Activated CD8-positive, alpha-beta memory T cell treated with anti-CD3 and anti-CD28 coated beads for 1 hour (primary cell): ENCODE data around the gene MSRB3.
"Not testable (repeated sequence)": the region's sequence is repeated elsewhere in the genome, so short reads cannot be mapped to it uniquely, and the experiment has no call there.

Source experiments
- DNase-seq, 2 donors: peaks; one replicate each; pipeline ENCODE4 v3.0.0-alpha.2; 2020; ENCODE audit warnings: low read depth in 1 of 2; ENCODE audit errors: extremely low read depth in 1 of 2

The MSRB3 gene

DNA sequence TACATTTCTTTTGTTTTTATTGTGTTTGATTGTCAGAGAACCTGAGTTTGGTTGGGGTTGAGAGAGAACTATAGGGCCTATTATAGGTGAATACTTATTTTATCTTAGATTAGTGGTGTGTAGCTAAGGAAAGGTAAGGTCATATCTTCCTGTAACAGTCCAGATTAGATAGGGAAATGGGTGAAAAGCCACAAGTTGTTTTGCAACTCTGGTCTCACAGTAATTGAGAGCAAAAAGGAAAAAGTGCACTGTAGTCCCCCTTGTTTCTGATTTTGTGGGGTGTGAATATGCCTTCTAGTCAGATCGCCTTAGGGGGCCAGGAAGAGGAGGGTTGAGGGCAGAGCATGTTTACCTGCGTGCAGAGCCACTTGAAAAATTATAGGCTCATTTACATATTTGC, 8.9 kb downstream of the MSRB3 start:
- no peak for DNase-seq

DNA sequence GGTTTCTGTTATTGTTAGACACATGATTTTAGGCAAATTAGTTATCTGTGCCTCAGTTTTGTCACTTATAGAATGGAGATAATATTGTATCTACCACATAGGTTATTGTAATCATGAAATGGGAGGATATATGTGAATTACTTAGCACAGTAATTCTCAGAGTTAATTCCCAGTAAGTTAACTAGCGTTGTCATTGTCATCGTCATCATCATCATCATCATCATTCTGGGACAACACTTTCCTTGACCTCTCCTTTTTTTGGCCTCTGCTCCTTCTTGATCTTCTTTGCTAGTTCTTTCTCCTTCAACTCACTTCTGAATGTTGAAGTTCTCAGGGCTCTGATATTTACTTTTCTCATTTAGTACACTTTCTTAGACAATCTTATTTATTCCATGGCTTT, 13.8 kb downstream of the MSRB3 start:
- DNase-seq = no peak

DNA sequence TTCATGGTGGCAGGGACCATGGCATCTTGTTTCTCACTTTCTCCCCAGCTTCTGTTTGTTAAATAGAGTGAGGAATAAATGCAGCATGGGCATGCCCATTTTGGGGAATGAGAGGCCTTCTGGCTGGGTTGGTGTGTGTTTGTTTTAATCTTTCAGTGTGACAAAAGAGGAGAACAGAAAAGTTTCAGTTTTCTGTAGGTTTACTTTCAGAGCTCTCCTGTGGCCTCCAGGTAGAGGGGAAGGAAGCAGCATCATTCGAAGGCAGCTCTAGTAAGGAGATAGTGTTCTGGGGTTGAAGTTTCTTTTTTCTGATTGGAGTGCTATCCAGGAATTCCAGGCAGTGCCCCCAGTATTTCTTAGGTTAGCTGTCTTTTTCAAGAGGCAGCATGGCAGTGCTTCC, 15.3 kb downstream of the MSRB3 start:
- no peak for DNase-seq

DNA sequence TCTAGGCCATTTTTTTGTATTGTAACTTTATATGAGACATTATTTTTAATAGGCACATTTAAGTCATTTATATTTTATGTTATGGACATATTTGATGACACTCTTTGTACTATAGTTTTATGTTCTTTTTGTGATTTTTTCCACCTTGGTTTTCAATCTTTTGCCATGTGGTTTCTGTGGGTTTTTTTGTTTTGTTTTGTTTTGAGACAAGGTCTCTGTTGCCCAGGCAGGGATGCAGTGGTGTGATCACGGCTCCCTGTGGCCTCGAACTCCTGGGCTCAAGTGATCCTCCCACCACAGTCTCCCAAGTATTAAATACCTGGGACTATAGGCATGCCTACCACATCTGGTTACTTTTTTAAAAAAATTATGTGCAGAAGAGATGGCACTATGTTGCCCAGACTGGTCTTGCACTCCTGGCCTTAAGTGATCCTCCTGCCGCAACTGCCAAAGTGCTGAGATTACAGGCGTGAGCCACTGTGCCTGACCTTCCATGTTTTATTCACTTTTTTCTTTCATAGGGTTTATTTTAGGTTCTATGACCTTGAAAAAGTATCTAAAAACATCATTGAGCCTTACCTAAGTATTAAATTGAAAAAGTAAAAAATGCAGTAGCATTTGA, 16.3 kb downstream of the MSRB3 start:
- DNase-seq = no peak

DNA sequence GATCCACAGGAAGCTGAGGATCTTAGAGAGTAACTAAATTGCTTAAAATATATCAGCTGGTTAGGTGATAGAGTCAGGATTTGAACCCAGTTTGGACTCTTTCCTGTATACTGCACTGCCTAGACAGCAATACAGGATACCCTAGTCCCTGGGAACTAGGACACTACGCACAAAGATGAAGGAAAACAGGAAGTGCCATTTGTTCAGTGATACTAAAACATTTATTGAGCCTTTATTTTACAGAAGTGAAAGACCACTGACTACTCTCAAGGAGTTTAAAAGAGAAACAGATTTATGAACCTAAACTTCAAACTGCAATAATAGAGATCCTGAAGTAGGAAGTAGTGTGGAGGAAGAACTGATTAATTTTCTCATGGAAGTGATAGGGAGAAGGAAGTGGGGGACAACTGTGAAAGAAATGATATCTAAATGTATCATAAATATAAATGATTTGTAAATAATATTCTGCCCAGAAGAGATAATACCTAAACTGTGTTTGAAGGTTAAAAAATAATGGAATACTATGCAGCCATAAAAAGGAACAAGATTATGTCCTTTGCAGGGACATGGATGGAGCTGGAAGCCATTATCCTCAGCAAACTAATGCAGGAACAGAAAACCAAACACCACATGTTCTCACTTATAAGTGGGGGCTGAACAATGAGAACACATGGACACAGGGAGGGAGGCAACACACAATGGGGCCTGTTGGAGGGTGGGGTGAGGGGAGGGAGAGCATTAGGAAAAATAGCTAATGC, 18.2 kb downstream of the MSRB3 start:
- no peak for DNase-seq

DNA sequence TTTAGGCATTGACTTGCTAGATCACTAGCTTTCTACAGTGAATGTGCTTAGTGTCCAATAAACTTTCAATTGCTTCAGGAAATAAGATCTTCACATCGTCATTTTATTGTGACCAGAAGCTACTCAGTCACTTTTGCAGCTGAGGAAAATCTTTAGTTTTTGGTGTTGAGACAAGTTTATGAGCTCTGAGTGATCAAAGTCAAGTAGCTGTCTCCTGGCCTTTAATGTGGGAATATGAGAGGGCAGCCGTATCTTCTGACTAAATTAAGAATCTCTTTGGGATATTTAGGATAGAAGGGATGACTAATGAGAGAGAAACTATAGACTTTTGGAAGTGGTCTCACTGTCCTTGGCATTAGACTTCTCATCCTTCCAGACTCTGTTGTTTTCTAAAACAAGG, 21.6 kb downstream of the MSRB3 start:
- no peak for DNase-seq

DNA sequence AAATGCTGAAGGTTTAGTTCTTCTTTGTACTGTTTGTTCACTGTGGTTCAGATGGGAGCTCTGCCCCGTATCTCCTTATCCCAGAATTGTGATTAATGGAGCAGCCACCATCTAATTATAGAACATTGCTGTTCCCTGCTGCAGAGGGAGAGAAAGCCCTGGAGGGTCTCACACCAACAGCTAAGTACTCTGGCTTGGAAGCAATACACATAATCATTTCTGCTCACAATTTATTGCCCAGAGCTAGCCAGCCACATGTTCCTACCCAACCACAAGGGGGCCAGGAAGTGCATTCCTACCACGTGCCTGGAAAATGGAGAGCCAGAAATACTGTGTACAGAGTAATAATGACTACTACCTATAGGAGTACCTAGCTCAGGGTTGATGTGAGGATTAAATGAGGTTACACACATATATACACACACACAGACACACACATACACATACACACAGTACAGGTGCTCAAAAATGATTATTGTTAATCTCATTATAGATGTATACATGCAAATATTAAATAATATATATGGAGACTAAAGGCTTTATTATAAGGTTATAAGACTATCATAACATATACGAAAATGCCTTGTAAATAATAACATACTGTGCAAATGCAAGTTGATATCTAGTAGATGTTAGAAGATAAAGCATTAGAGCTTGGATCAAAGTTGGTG, 22.3 kb downstream of the MSRB3 start:
- no peak for DNase-seq

DNA sequence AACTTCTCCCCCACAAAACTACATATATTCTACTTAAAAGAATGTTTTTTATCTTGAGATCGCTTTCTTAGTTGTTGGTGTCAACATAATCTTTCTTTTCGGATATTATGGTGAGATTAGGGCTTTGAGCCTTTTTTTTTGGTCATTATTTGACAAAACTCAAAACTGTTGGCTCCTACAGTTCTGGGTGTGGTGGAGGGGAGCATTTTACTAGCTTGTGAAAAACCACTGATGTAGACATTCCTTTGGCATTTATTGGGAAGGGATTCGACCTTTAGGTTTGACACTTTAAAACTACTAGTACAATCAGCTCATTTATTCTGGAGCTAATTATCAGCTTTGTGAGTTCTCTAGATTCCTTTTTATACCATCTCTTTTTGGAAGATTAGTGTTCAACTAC, 24.4 kb downstream of the MSRB3 start:
- no peak for DNase-seq

DNA sequence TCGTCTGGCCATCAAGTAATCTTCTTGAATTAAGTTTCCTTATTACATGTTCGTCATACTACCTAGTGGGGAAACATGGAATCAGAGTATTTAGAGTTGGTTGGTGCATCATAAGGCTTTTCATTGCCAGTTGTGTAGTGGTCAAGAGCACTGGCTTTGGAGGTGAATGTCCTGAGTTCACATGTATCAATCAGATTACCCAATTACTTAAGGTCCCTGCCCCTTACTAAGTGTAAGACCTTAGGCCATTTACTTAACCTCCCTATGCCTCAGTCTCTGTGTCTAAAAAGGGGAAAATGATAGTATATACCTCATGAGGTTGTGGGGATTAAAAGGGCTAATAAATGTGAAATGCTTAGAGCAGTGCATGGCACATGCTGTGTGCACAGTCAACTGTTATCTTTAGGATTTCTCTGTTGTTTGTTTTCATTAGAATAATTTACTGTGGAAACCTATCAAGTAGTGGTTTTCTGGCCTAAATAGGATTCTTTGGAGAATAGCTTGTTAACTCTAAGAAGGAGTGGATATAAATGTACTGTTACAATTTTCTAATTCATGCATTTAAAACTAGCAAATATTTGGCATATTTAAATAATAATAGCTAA, 27.0 kb downstream of the MSRB3 start:
- DNase-seq = no peak

DNA sequence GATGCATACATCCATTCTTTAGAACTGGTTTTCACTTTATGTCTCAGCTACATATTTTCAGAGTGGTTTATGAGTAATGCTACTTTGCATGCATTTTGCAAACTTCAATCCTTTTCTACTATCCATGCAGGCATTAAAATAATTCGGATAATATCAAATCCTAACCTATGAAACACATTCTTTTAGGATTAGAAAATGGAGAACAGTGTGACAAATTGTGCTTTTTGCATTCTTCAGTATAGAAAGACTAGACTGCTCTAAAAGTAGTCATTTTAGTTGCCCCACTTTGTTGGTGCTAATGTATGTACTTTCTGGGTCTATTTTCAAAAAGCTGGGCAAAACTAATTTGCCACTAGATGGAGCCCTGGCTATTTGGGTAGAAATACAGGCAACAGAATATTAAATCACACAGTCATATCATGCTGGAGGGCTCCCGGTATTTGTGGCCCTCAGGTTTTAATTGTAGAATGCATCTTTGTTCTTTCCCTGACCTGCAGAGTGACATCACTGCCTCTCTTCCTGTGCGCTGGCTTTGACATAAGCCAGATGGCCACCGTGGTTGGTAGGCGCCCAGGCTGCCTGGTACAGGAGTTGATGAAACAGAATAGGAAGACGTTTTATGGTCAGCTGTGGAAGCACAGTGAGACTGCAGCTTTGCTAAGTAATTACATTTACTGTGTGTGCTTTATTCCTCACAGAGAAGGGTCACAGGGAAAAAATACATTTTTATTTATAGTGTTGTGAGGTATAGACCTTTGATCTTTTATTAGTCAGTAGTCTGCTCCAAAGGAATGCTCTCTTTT, 28.1 kb downstream of the MSRB3 start:
- DNase-seq = no peak

DNA sequence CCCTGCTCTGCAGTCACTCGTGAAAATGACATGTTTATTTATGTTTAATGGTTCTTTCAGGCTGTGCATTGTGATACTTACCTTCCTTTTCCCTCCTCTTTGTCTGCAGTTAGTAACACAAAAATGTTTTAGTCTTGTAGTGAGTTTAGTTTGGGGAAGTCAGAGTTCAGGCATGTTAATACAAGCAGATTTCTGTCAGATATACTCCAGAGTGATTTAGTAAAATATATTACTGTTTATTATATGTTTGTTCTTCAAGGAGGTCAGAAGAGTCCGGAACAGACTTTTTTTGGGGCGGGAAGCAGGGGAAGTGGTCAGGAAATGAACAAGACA, 28.7 kb downstream of the MSRB3 start:
- DNase-seq = no peak

DNA sequence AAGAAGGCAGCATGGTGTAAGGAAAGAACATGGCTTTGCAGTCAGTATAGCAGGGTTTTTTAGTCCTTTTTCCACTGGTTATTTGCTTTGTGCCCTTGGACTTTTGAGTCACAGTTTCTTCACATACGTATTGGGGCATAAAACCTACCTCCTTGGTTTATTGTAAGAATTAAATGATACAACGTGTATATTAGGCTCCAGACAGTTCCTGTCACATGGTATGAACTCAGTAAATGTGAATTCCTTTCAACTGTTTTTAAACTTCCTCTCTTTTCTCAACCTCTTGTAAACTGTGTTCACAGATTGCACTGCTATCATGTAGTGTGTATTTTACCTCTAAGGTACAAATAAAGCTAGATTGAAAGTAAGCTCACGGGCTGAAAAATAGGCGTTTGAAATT, 29.5 kb downstream of the MSRB3 start:
- DNase-seq = no peak

DNA sequence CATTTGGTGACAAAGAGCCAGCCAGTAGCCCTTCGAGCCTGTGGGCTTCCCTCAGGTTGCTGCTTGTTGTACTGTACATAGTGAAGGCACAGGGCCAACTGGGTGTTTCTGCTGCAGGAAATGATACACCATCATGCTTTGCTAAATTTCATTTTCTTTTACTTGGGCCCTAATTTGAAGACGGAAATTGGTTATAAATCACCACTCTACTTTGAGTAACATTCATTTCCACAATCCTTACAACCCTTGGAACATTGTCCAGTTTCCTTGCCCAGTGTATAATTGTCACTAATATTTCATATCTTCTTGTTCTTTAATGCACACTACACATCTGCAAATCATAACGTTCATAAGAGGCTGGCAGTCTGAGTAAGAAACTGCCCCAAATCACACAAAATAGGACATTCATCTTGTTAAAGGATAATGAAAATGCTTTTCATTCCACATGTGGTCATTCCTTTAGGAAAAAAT, 30.2 kb downstream of the MSRB3 start:
- no peak for DNase-seq

DNA sequence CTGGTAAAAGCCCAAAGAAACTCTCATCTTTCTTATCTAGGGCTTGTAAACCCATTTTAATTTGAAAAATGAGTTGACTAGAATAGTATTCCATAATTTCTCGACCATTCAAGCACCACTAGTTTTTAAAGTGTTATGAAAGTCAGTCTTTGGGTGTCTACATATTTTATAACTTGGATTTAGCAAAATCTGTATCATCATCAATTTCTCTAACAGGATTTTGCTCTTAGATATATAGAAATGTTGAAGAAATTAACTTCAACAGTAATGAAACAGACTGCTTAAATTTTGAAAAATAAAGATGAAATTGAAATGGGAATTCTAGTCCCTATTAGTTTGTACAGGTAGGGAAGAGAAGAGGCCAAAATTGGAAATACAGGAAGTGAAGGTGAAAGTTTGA, 32.8 kb downstream of the MSRB3 start:
- DNase-seq = no peak

DNA sequence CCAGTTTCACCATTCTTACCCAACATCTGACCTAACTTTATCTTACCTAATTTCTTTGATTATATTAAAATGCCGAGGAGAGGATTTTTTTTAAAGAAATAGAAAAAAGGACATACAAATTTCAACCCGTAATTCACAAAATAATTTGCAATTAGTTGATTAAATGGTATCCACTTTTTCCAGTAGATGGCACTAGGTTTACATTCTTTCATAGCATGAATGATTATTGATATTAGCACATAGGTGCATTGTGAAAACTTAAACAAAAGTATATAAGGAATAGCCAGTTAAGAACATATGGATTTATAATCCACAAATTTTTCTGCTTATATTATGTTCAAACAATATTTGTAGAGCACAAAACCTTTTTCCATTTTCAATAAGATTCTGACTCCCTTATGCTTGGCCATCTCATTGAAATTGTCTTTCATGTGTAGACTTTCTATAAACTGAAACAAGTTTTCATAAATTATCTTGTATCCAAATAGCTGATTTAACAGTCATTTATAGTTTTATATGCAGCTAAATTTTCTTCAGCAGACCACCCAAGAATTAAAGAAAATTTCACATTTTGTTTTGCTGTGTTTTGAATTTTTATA, 35.3 kb downstream of the MSRB3 start:
- DNase-seq = no peak

DNA sequence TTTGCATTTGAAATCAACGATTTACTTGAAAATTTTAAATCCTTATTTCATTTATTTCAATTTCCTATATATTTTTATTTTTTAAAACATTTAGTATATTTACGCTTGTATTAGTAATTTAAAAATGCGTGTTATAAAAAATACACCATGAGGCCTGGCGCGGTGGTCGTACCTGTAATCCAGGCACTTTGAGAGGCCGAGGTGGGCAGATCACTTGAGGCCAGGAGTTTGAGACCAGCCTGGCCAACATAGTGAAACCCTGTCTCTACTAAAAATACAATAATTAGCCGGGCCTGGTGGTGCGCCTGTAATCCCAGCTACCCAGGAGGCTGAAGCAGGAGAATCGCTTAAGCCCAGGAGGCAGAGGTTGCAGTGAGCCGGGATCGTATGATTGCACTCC, 36.8 kb downstream of the MSRB3 start:
- not testable (repeated sequence) for DNase-seq

DNA sequence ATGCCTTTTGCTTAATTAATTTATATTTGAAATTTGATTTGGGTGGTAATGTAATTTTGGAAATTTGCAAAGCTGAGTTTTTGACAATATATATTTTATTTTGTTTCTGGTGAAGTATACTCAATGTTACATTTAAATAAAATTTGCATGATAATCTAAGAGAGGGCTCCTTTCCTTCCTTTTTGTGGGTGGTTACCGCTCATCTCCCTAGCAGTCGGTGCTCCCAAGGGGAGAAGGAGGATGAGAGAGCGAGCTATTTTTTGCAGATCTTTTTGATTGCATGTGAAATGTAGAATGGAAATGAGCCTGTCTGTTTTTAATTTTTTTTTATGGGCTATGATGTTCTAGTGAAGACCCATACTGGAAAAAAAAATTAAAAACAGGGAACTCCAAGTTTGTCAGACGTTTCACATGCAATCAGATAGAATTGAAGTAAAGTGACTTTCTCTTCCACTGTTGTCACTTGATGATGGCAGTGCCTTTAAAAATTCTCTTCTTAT, 39.8 kb downstream of the MSRB3 start:
- no peak for DNase-seq

DNA sequence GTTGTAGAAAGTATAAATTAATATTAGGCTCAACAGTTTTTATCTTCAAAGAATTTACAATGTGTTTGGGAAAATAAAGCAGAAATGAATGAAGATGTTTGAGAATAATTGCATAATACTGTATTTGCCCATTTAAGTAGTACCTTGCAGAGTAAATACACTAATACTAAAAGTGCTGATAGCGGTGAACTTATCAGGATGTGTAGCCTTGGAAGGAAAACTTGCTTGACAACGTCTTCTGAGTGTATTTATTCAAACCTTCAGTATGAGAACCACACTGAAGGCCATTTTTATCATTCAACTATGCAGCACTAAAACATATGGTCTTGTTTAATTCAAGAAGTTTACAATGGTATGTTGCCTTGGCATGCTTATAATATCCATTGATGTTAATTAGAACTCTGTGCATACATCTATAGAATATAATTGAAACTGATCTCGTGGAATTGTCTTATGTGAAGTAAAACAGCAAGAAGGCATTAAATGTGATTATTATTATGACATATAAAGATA, 41.3 kb downstream of the MSRB3 start:
- no peak for DNase-seq

DNA sequence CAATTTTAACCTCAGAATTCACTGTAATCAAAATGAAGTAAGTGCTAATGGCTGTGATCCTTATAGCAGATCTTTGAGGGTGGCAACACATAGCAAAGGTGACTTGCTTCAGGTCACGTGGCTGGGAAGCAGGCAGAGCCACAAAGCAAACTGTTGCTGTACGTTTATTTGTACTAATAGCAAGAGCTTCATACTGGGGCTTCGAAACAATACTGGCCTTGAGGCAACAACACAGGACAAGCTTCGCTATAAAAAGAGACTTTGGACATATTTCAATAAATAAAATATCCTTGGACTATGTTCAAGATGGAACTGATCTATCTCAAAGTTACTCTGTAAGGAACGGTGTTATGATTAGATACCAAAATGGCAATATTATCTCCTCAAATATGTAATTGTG, 44.6 kb downstream of the MSRB3 start:
- DNase-seq = no peak

DNA sequence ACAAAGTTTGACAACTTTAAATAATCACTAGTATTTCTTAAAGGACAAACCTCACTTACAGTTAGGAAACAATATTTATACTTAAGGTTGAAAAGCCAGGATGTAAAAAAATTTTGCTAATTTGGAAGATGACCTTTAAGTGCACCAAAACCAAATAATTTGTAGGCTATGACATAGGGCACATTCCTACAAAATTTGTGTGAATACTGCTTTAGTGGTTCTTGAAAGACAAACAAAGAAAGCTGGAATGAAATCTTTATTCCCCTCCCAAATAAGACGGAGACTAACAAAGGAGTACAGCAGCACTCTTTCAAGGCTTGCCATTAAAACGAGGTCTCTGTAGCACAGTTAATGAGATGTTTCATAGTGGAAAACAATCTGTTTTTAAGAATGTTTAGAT, 45.6 kb downstream of the MSRB3 start:
- no peak for DNase-seq
